Peyer's patch (tissue), 4 donors: ENCODE data around the gene ELOVL6.

ENCODE experiments used
- POLR2A ChIP-seq, 2 donors: fragments of 450-650 bp; IDR thresholded peaks; one replicate each; pipeline ENCODE4 v1.5.1; 2017; ENCODE audit warnings: antibody characterized with exemption in 2 of 2, mild to moderate bottlenecking in 2 of 2, moderate library complexity in 2 of 2
- TF ChIP-seq, protein P1 (sequence below), 6 experiments: fragments of 450-650 bp in 4 of 6; fragments of 200-600 bp in 2 of 6; sonication (generic) in 1 of 6; IDR thresholded peaks; one replicate each; pipeline ENCODE4 v1.5.1; 2017 to 2019; ENCODE audit warnings: antibody characterized with exemption in 6 of 6, mild to moderate bottlenecking in 3 of 6, moderate library complexity in 1 of 6

DNA sequence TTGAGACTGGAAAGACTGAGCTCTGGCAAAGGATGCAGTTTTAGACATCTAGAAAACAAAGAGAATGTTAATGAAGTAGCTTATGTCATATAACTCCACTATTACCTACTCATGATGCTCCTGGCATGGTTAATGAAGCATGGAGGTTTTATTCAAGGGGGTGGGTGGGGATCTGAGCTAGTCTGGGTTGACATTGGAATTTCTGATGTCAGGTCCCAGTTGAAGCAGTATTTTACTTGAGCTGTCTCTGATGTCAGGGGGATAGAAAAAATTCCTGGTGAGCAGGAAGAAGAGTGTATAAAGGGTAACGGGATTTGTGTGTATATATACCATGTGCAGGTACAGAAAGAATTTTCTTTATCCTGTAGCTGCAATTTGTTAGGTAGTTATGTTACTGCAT is 102.0 kb downstream of the ELOVL6 start:
- TF ChIP-seq POLR2A (IDR thresholded peaks at IDR 0.05), result no peak
- TF ChIP-seq, protein P1, sequence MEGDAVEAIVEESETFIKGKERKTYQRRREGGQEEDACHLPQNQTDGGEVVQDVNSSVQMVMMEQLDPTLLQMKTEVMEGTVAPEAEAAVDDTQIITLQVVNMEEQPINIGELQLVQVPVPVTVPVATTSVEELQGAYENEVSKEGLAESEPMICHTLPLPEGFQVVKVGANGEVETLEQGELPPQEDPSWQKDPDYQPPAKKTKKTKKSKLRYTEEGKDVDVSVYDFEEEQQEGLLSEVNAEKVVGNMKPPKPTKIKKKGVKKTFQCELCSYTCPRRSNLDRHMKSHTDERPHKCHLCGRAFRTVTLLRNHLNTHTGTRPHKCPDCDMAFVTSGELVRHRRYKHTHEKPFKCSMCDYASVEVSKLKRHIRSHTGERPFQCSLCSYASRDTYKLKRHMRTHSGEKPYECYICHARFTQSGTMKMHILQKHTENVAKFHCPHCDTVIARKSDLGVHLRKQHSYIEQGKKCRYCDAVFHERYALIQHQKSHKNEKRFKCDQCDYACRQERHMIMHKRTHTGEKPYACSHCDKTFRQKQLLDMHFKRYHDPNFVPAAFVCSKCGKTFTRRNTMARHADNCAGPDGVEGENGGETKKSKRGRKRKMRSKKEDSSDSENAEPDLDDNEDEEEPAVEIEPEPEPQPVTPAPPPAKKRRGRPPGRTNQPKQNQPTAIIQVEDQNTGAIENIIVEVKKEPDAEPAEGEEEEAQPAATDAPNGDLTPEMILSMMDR (IDR thresholded peaks at IDR 0.05), result no peak
